ENCODE results near the gene USP30. TPM values are rescaled to one million over a fixed set of nuclear protein-coding genes. Genes with fewer than 3 reads are reported as not detected.

Gene USP30
- total RNA-seq, 6 donors from 2014 or later: 10.0 to 18.0 (median 15.0) TPM

DNA sequence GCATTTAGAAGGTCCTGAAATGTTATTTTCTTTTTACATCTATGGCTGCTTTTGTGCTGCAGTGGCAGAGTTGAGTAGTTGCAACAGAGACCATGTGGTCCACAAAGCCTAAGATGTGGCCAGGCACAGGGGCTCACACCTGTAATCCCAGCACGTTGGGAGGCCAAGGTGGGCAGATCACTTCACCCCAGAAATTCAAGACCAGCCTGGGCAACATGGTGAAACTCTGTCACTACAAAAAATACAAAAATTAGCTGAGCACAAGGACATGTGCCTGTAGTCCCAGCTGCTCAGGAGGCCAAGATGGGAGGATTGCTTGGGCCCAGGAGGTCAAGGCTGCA lies 13.4 kb downstream of the USP30 start:
- no peak for DNase-seq
- 73% methylated on average over 1 of the region's 1 CpG for WGBS, 2 donors
- H3K4me3 ChIP-seq: no peak overlapping the region
- H3K4me1 ChIP-seq: no peaks in the 10 kb centered on the region
- no peak for TF ChIP-seq POLR2AphosphoS5 (IDR thresholded peaks at IDR 0.05)
- TF ChIP-seq, protein P1, sequence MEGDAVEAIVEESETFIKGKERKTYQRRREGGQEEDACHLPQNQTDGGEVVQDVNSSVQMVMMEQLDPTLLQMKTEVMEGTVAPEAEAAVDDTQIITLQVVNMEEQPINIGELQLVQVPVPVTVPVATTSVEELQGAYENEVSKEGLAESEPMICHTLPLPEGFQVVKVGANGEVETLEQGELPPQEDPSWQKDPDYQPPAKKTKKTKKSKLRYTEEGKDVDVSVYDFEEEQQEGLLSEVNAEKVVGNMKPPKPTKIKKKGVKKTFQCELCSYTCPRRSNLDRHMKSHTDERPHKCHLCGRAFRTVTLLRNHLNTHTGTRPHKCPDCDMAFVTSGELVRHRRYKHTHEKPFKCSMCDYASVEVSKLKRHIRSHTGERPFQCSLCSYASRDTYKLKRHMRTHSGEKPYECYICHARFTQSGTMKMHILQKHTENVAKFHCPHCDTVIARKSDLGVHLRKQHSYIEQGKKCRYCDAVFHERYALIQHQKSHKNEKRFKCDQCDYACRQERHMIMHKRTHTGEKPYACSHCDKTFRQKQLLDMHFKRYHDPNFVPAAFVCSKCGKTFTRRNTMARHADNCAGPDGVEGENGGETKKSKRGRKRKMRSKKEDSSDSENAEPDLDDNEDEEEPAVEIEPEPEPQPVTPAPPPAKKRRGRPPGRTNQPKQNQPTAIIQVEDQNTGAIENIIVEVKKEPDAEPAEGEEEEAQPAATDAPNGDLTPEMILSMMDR (IDR thresholded peaks at IDR 0.05): no peak
- no peak for TF ChIP-seq POLR2A (IDR thresholded peaks at IDR 0.05)
- TF ChIP-seq EP300 (IDR thresholded peaks at IDR 0.05): no peak
- no peaks in the 10 kb centered on the region for H3K27me3 ChIP-seq
- H3K27ac ChIP-seq: no peak overlapping the region
- H3K9me3 ChIP-seq: no peaks in the 10 kb centered on the region
- no peak for ATAC-seq (ENCODE audit: low FRiP score in 2 of 2)
- H3K36me3 ChIP-seq: peaks cover 6 to 58% (median 30%) of the 10 kb centered on the region in 4 donors

DNA sequence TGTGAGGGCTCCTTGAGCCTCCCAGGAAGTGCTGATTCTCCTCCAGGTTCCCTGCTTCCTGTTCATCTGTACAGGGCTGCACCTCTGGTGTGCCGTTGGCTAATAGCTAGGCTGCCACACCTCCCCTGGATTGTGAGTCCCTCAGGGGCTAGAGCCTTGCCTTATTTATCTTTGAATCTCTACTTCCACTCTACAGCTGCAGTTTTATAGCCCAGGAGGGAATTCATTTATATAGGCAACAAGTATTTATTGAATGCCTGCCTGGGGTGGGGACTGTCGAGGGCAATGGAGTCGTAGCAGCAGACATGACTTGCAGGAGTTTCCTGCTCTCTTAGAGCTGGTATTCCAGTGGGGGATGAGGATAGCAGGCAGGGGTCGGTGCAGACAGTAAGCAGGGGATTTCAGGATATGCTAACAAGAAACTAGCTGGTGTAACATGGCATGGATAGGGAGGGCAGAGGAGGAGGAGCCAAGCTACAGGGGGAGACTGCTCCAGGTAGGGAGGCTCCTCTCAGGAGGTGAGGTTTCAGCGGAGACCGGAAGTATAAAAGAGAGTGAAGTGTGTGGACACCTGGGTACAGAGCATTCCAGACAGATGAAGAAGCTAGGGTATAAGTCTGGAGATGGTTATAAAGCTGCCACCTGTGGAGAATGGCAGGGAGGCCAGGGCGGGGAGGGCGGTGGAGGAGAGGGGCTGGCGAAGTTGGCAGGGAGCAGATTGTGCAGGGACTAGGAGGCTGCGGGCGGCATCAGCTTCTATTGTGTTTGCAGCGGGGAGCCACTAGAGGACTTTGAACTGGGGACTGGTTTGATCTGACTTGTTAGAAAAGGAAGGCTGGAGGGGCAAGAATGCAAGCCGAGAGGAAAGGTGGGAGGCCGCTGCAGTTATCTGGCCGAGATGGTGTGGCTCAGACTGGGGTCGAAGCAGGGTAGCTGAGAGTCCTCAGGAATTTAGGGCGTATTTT lies 17.2 kb downstream of the USP30 start:
- Histone ChIP-seq H3K27me3 (no peaks in the 10 kb centered on the region), H3K4me1 (no peaks in the 10 kb centered on the region), H3K4me3 (no peak overlapping the region), H3K27ac (no peak overlapping the region), H3K36me3 (peaks cover 6 to 83% (median 46%) of the 10 kb centered on the region in 4 donors), H3K9me3 (no peaks in the 10 kb centered on the region)
- TF ChIP-seq EP300 (IDR thresholded peaks at IDR 0.05) (no peak), POLR2AphosphoS5 (IDR thresholded peaks at IDR 0.05) (no peak)
- TF ChIP-seq, protein P1 (IDR thresholded peaks at IDR 0.05): no peak
- WGBS, 2 donors: 86 to 87% methylated on average over 17 of the region's 17 CpGs
- ATAC-seq (ENCODE audit: low FRiP score in 2 of 2) (no peak), DNase-seq (peak in 1 of 2 donors; percentile 26)

DNA sequence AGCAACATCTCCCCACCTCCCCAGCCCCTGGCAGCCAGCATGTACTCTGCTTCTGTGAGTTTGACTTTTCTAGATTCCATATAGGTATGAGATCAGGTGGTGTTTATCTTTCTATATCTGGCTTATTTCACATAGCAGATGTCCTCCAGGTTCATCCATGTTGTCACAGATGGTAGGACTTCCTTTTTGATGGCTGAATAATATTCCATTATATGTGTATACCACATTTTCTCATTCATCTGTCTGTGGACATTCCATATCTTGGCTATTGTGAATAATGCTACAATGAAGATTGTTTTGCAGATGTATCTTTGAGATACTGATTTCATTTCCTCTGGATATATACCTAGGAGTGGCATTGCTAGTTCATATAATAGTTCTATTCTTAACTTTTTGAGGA lies 22.5 kb downstream of the USP30 start:
- no peaks in the 10 kb centered on the region for H3K4me1 ChIP-seq
- DNase-seq (no peak), ATAC-seq (ENCODE audit: low FRiP score in 2 of 2) (no peak)
- no peaks in the 10 kb centered on the region for H3K27me3 ChIP-seq
- no peak overlapping the region for H3K27ac ChIP-seq
- no peak overlapping the region for H3K4me3 ChIP-seq
- no peaks in the 10 kb centered on the region for H3K9me3 ChIP-seq
- TF ChIP-seq POLR2A (IDR thresholded peaks at IDR 0.05): no peak
- H3K36me3 ChIP-seq: peaks cover 6 to 72% (median 30%) of the 10 kb centered on the region in 4 donors

DNA sequence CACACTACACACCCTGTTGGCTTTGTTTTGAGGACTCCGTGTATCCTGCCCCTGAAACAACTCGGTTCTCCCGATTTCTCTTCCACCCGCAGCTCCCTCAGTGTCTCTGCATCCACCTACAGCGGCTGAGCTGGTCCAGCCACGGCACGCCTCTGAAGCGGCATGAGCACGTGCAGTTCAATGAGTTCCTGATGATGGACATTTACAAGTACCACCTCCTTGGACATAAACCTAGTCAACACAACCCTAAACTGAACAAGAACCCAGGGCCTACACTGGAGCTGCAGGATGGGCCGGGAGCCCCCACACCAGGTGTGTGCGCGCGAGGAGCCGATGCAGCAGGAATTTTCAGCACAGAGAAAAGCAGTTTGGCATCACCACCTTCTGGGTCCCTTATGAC lies 30.4 kb downstream of the USP30 start:
- Histone ChIP-seq H3K4me3 (no peak overlapping the region), H3K4me1 (no peaks in the 10 kb centered on the region), H3K36me3 (peaks cover 25 to 84% (median 57%) of the 10 kb centered on the region in 4 donors), H3K27me3 (no peaks in the 10 kb centered on the region), H3K9me3 (no peaks in the 10 kb centered on the region), H3K27ac (no peak overlapping the region)
- DNase-seq (peak in 1 of 2 donors; percentile 41), ATAC-seq (ENCODE audit: low FRiP score in 2 of 2) (no peak)
- WGBS, 2 donors: 95 to 97% methylated on average over 14 of the region's 14 CpGs
- TF ChIP-seq, protein P1 (IDR thresholded peaks at IDR 0.05): no peak
- TF ChIP-seq EP300 (IDR thresholded peaks at IDR 0.05) (no peak), POLR2AphosphoS5 (IDR thresholded peaks at IDR 0.05) (no peak), POLR2A (IDR thresholded peaks at IDR 0.05) (no peak)

DNA sequence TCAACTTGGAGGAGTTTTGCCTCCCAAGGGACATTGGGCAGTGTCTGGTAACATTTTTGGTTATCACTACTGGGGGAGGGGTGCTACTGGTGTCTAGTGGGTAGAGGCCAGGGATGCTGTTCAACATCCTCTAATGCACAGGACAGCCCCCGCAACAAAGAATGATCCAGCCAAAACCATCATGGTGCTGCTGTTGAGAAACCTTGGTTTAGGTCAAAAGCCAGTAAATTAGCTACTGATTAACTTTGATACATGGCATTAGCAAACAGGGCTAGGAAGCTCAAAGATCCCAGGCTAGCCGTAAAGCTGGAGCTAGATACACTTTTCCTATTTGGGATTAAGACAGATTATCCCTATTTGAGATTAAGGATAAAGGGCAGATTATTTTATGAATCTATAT lies 32.0 kb downstream of the USP30 start:
- peaks cover 25 to 89% (median 69%) of the 10 kb centered on the region in 4 donors for H3K36me3 ChIP-seq
- DNase-seq (no peak), ATAC-seq (ENCODE audit: low FRiP score in 2 of 2) (no peak)
- TF ChIP-seq, protein P1 (IDR thresholded peaks at IDR 0.05): no peak
- TF ChIP-seq EP300 (IDR thresholded peaks at IDR 0.05) (no peak), POLR2A (IDR thresholded peaks at IDR 0.05) (no peak), POLR2AphosphoS5 (IDR thresholded peaks at IDR 0.05) (no peak)
- H3K27me3 ChIP-seq: no peaks in the 10 kb centered on the region
- H3K4me3 ChIP-seq: no peak overlapping the region
- no peaks in the 10 kb centered on the region for H3K9me3 ChIP-seq
- H3K27ac ChIP-seq: no peak overlapping the region
- 81 to 92% methylated on average over 2 of the region's 2 CpGs for WGBS, 2 donors
- H3K4me1 ChIP-seq: no peaks in the 10 kb centered on the region

Data from upper lobe of left lung (tissue), 6 donors.